PC-9 (cell line): ENCODE results near the gene TBCE. TPM values are rescaled to one million over a fixed set of nuclear protein-coding genes. Genes with fewer than 3 reads are reported as not detected.

Source experiments
- BruUV-seq: library from RNA; stranded (reverse); fragments of 400-500 nt; replicated peaks from 2 replicates; lab custom pipeline; 2021; lab: Mats Ljungman, UMichigan
- CTCF ChIA-PET: fragments of 300-600 bp; sonication (Branson Sonifier 250); formaldehyde crosslinking; loops from one replicate; lab custom pipeline; 2022; ENCODE audit warnings: antibody characterized with exemption; lab: Charles Lee
- POLR2A ChIA-PET: fragments of 300-600 bp; sonication (Branson Sonifier 250); formaldehyde crosslinking; loops from one replicate; lab custom pipeline; 2022; ENCODE audit warnings: antibody characterized with exemption; ENCODE audit not compliant: unreplicated experiment; lab: Charles Lee
- DNase-seq, 2 experiments: peaks; one replicate each; pipeline versions ENCODE4 v3.0.0 to v3.0.0-alpha.2; 2015 to 2022; ENCODE audit warnings: mixed read lengths in 1 of 2
- H2AFZ ChIP-seq: fragments of 200-600 bp; sonication (generic); 2 replicates; pipeline ENCODE4 v1.8.1; 2017; ENCODE audit warnings: antibody characterized with exemption
- H3F3A ChIP-seq: fragments of 200-600 bp; sonication (generic); 2 replicates; pipeline ENCODE4 v1.8.1; 2017; ENCODE audit warnings: antibody characterized with exemption, mild to moderate bottlenecking, low read depth; ENCODE audit not compliant: insufficient read depth
- H3K27ac ChIP-seq: fragments of 200-600 bp; sonication (generic); 2 replicates; pipeline ENCODE4 v1.6.1; 2016; ENCODE audit warnings: mixed run types
- H3K27me3 ChIP-seq: fragments of 200-600 bp; sonication (generic); 2 replicates; pipeline ENCODE4 v1.6.1; 2016; ENCODE audit warnings: low read depth, mixed run types; ENCODE audit not compliant: insufficient read depth
- H3K36me3 ChIP-seq: fragments of 200-600 bp; sonication (generic); 2 replicates; pipeline ENCODE4 v1.6.1; 2016; ENCODE audit warnings: low read depth, mixed run types
- H3K4me1 ChIP-seq: fragments of 200-600 bp; sonication (generic); replicated peaks from 2 replicates; pipeline ENCODE4 v1.6.1; 2016; ENCODE audit warnings: mixed run types; ENCODE audit not compliant: insufficient read depth
- H3K4me2 ChIP-seq: fragments of 200-600 bp; sonication (generic); 2 replicates; pipeline ENCODE4 v1.6.1; 2017; ENCODE audit warnings: mixed run types
- H3K4me3 ChIP-seq: fragments of 200-600 bp; sonication (generic); 2 replicates; pipeline ENCODE4 v1.6.1; 2016; ENCODE audit warnings: mixed run types
- H3K79me2 ChIP-seq: fragments of 200-600 bp; sonication (generic); 2 replicates; pipeline ENCODE4 v1.6.1; 2017; ENCODE audit warnings: low read depth, mixed run types
- H3K9me2 ChIP-seq: fragments of 200-600 bp; sonication (generic); 2 replicates; pipeline ENCODE4 v1.8.1; 2017; ENCODE audit warnings: mild to moderate bottlenecking; ENCODE audit not compliant: insufficient read depth
- H3K9me3 ChIP-seq: fragments of 200-600 bp; sonication (generic); 2 replicates; pipeline ENCODE4 v1.8.1; 2016; ENCODE audit warnings: low read depth; ENCODE audit not compliant: insufficient read depth
- H4K20me1 ChIP-seq: fragments of 200-600 bp; sonication (generic); 2 replicates; pipeline ENCODE4 v1.8.1; 2017; ENCODE audit not compliant: insufficient read depth
- EZH2 ChIP-seq: fragments of 200-600 bp; sonication (generic); IDR thresholded peaks from 2 replicates; pipeline ENCODE4 v1.8.0; 2017; ENCODE audit warnings: antibody characterized with exemption, low read depth
- intact Hi-C: fragments of 100-400 bp; cut with micrococcal nuclease; formaldehyde crosslinking; loops from one replicate; pipeline ENCODE4 v1.10.0; 2022; ENCODE audit not compliant: unreplicated experiment
- total RNA-seq: library from RNA; stranded (reverse); gene quantifications from 2 replicates; pipeline ENCODE4 v1.2.3, GENCODE V29; 2021
- TF ChIP-seq, protein P1 (sequence below): fragments of 200-600 bp; sonication (generic); conservative IDR thresholded peaks from 2 replicates; pipeline ENCODE4 v1.6.1; 2017; ENCODE audit warnings: mixed run types, antibody characterized with exemption, mild to moderate bottlenecking, moderate library complexity

TBCE gene
- total RNA-seq, 1 experiment from 2014 or later, result 18.9 TPM

DNA sequence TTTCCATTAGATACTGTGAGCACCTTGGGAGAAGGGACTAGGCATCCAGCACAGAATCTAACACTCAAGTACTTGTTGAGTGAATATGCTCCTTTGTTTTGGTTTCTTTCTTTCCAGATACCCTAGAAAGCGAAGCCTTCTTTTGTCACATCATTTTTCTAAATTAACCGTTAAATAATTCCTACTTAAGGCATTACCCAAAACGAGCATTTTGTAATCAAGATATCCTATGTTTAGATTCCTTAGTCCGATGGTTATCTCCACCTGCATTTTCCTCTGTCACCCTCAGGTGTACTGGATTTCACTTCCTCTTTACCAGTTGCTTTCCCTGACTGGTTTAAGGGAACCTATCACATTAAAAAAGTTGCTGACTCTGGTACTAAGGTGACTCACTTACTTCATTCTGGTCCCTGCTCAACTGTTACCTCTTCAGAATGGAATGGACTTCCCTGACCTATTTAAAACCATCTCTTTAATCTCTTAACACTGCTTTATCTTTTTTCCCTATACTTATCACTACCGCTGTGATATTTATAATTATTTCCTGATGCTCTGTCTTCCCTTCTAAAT lies 133.8 kb downstream of the TBCE start:
- CTCF ChIA-PET, result no interaction called here
- Histone ChIP-seq H3K27ac (peak overlapping the region; percentile 40), H3K4me2 (peak overlapping the region; percentile 42)

More for the DNA sequence above, 133.8 kb downstream of the TBCE start:
- no TSS peak for BruUV-seq
- Histone ChIP-seq H3K27me3 (no peaks in the 10 kb centered on the region), H2AFZ (no peak overlapping the region), H3F3A (peaks cover 28% of the 10 kb centered on the region), H3K79me2 (peaks cover 74% of the 10 kb centered on the region), H3K36me3 (no peaks in the 10 kb centered on the region; the same call in 1 of the 2 replicates), H3K4me3 (no peak overlapping the region), H3K4me1 (peaks cover 31% of the 10 kb centered on the region), H3K9me3 (no peaks in the 10 kb centered on the region), H4K20me1 (0 out of 2 replicates have a peak, but pooled peaks cover 12% of the 10 kb centered on the region), H3K9me2 (no peaks in the 10 kb centered on the region)
- TF ChIP-seq, protein P1, sequence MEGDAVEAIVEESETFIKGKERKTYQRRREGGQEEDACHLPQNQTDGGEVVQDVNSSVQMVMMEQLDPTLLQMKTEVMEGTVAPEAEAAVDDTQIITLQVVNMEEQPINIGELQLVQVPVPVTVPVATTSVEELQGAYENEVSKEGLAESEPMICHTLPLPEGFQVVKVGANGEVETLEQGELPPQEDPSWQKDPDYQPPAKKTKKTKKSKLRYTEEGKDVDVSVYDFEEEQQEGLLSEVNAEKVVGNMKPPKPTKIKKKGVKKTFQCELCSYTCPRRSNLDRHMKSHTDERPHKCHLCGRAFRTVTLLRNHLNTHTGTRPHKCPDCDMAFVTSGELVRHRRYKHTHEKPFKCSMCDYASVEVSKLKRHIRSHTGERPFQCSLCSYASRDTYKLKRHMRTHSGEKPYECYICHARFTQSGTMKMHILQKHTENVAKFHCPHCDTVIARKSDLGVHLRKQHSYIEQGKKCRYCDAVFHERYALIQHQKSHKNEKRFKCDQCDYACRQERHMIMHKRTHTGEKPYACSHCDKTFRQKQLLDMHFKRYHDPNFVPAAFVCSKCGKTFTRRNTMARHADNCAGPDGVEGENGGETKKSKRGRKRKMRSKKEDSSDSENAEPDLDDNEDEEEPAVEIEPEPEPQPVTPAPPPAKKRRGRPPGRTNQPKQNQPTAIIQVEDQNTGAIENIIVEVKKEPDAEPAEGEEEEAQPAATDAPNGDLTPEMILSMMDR, result no peak
- no peak for TF ChIP-seq EZH2
- DNase-seq, result peak; percentile 15 to 90
- POLR2A ChIA-PET, result no interaction called here
- intact Hi-C loops, result loop anchor here (5.0 to 10.0 kb wide), 4 partner anchors 134 to 604 kb away; partner anchors contain the start of gene TBCE

Other genes with a start within 250 kb of the TBCE start
- 165 and 187 TPM in 2 replicates for gene TOMM20, start 238.6 kb upstream of the TBCE start, total RNA-seq
- 101 and 106 TPM in 2 replicates for gene RBM34, start 206.2 kb upstream of the TBCE start, total RNA-seq
- 42.6 and 47.1 TPM in 2 replicates for gene ARID4B, start 39.2 kb upstream of the TBCE start, total RNA-seq
- 47.4 and 61.7 TPM in 2 replicates for gene GGPS1, start 38.9 kb upstream of the TBCE start, total RNA-seq
- gene B3GALNT2, start 137.0 kb downstream of the TBCE start, total RNA-seq, result 57.4 and 60.6 TPM in 2 replicates